ENCODE data around the gene GLP1R. TPM values are rescaled to one million over a fixed set of nuclear protein-coding genes. Genes with fewer than 3 reads are reported as not detected.

The GLP1R gene
- polyA plus RNA-seq, 2 of the 4 experiments (the other 2 are of a cell fraction) = not detected

DNA sequence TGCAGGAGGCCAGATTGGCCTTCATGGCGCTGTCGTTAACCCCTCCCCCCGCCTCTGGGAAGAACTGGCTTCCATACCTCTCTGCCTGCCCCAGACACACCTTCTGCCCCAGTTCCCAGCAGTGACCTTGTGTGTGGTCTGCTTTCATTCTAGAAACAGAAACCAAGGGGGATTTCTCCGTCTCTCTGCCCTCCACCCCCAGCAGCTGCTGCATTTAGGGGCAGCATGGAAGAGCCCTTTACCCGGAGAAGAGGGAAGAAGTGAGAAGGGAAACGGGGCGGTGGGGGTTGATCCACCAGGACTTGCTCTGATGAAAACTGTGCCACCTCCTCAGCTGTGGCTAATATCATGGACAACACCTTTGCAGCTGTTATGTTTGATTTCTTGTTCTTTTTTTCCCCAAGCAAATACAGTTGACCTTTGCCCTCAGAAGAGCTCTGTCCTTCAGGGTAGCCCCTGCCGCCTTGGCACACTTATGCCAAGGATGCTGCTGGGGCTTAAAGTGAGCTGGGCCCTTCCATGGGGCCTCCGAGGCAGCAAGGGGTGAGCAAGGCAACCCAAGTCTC, 6.1 kb downstream of the GLP1R start:
- no peak overlapping the region for H3K4me2 ChIP-seq
- TF ChIP-seq FOSL2 (IDR thresholded peaks at IDR 0.05) = no peak
- no peak for TF ChIP-seq FOSL2 (CRISPR knock-in tag; IDR thresholded peaks at IDR 0.05)
- TF ChIP-seq HDAC2 (IDR thresholded peaks at IDR 0.05) = no peak
- TF ChIP-seq, protein P1, sequence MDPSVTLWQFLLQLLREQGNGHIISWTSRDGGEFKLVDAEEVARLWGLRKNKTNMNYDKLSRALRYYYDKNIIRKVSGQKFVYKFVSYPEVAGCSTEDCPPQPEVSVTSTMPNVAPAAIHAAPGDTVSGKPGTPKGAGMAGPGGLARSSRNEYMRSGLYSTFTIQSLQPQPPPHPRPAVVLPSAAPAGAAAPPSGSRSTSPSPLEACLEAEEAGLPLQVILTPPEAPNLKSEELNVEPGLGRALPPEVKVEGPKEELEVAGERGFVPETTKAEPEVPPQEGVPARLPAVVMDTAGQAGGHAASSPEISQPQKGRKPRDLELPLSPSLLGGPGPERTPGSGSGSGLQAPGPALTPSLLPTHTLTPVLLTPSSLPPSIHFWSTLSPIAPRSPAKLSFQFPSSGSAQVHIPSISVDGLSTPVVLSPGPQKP (IDR thresholded peaks at IDR 0.05; ENCODE audit: low read depth, low read length) = no peak
- no peak for TF ChIP-seq ZNF302 (CRISPR knock-in tag; IDR thresholded peaks at IDR 0.05)
- TF ChIP-seq ZC3H11A (IDR thresholded peaks at IDR 0.05) = no peak
- TF ChIP-seq, protein P2, sequence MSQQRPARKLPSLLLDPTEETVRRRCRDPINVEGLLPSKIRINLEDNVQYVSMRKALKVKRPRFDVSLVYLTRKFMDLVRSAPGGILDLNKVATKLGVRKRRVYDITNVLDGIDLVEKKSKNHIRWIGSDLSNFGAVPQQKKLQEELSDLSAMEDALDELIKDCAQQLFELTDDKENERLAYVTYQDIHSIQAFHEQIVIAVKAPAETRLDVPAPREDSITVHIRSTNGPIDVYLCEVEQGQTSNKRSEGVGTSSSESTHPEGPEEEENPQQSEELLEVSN (IDR thresholded peaks at IDR 0.05; ENCODE audit: borderline replicate concordance, low read depth) = no peak
- no peak for TF ChIP-seq FOSB (CRISPR knock-in tag; IDR thresholded peaks at IDR 0.05)
- TF ChIP-seq HOXB13 (CRISPR knock-in tag; IDR thresholded peaks at IDR 0.05; ENCODE audit: low read depth) = no peak
- TF ChIP-seq HEYL (CRISPR knock-in tag; IDR thresholded peaks at IDR 0.05) = no peak
- no peak for TF ChIP-seq MYC (IDR thresholded peaks at IDR 0.05; ENCODE audit: borderline replicate concordance, low read length)
- no peak for TF ChIP-seq POLR2AphosphoS2 (conservative IDR thresholded peaks at IDR 0.05; ENCODE audit: low read length)
- no peak for TF ChIP-seq RARB (CRISPR knock-in tag; IDR thresholded peaks at IDR 0.05)
- no peak for TF ChIP-seq ZSCAN20 (CRISPR knock-in tag; IDR thresholded peaks at IDR 0.05)
- no peak for TF ChIP-seq NFE2L2 (conservative IDR thresholded peaks at IDR 0.05; ENCODE audit: low read length)
- TF ChIP-seq MAFK (IDR thresholded peaks at IDR 0.05; ENCODE audit: partially characterized antibody) = no peak
- ATAC-seq (no peak), FAIRE-seq (no peak), DNase-seq (ENCODE audit: low read depth in 1 of 2, low spot score in 1 of 2) (no peak)
- CTCF ChIA-PET = interaction anchor here (0.6 kb wide), 1 partner anchor 39 kb away, joined by 3 read pairs; no protein-coding TSS in a partner anchor
- no peak overlapping the region for H3K4me3 ChIP-seq
- H3K27ac ChIP-seq = no peak overlapping the region
- H3K4me1 ChIP-seq = no peaks in the 10 kb centered on the region
- 47% methylated on average over 5 of the region's 9 CpGs for WGBS (ENCODE audit: missing lambda C conversion rate)
- POLR2A ChIA-PET = no interaction called here
- no peaks in the 10 kb centered on the region for H3K9me3 ChIP-seq

DNA sequence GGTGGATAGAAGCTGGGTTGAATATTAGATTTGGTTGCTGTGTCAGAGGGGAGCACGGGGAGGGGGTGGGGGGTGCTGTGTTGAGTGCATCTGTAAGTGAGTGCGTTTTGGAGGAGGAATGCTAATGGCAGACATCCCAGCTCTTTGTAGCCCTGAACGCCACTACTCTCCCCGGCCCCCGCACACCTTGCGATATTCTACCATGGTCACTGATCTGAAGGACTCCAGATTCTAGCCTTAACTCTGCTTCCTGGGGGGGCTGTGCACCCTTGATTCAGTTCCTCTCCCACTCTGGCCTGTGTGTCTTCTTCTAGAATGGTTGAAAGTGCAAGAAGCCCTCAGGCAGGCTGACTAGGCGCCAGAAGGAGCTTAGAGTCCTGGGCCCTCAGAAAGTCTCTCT, 7.1 kb downstream of the GLP1R start:
- Histone ChIP-seq H3K4me1 (no peaks in the 10 kb centered on the region), H3K4me2 (no peak overlapping the region), H3K4me3 (no peak overlapping the region), H3K27ac (no peak overlapping the region), H3K9me3 (no peaks in the 10 kb centered on the region)
- ATAC-seq (no peak), FAIRE-seq (no peak), DNase-seq (ENCODE audit: low read depth in 1 of 2, low spot score in 1 of 2) (no peak)
- ChIA-PET CTCF (no interaction called here), POLR2A (no interaction called here)
- TF ChIP-seq NPAS2 (CRISPR knock-in tag; IDR thresholded peaks at IDR 0.05; ENCODE audit: borderline replicate concordance) = no peak
- no peak for TF ChIP-seq POLR2AphosphoS2 (conservative IDR thresholded peaks at IDR 0.05; ENCODE audit: low read length)
- TF ChIP-seq CBX2 (IDR thresholded peaks at IDR 0.05; ENCODE audit: borderline replicate concordance, low read depth) = no peak
- TF ChIP-seq BHLHE40 (IDR thresholded peaks at IDR 0.05; ENCODE audit: low read depth, low read length) = no peak
- no peak for TF ChIP-seq CHD4 (IDR thresholded peaks at IDR 0.05; ENCODE audit: borderline replicate concordance)
- no peak for TF ChIP-seq JUNB (IDR thresholded peaks at IDR 0.05)
- TF ChIP-seq, protein P3, sequence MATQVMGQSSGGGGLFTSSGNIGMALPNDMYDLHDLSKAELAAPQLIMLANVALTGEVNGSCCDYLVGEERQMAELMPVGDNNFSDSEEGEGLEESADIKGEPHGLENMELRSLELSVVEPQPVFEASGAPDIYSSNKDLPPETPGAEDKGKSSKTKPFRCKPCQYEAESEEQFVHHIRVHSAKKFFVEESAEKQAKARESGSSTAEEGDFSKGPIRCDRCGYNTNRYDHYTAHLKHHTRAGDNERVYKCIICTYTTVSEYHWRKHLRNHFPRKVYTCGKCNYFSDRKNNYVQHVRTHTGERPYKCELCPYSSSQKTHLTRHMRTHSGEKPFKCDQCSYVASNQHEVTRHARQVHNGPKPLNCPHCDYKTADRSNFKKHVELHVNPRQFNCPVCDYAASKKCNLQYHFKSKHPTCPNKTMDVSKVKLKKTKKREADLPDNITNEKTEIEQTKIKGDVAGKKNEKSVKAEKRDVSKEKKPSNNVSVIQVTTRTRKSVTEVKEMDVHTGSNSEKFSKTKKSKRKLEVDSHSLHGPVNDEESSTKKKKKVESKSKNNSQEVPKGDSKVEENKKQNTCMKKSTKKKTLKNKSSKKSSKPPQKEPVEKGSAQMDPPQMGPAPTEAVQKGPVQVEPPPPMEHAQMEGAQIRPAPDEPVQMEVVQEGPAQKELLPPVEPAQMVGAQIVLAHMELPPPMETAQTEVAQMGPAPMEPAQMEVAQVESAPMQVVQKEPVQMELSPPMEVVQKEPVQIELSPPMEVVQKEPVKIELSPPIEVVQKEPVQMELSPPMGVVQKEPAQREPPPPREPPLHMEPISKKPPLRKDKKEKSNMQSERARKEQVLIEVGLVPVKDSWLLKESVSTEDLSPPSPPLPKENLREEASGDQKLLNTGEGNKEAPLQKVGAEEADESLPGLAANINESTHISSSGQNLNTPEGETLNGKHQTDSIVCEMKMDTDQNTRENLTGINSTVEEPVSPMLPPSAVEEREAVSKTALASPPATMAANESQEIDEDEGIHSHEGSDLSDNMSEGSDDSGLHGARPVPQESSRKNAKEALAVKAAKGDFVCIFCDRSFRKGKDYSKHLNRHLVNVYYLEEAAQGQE (IDR thresholded peaks at IDR 0.05) = no peak
- TF ChIP-seq SREBF2 (IDR thresholded peaks at IDR 0.05) = no peak
- no peak for TF ChIP-seq HEYL (CRISPR knock-in tag; IDR thresholded peaks at IDR 0.05)
- no peak for TF ChIP-seq MYC (IDR thresholded peaks at IDR 0.05; ENCODE audit: borderline replicate concordance, low read length)
- no peak for TF ChIP-seq HOXB13 (CRISPR knock-in tag; IDR thresholded peaks at IDR 0.05; ENCODE audit: low read depth)
- no peak for TF ChIP-seq PHF8 (IDR thresholded peaks at IDR 0.05; ENCODE audit: borderline replicate concordance, low read depth)
- TF ChIP-seq, protein P4, sequence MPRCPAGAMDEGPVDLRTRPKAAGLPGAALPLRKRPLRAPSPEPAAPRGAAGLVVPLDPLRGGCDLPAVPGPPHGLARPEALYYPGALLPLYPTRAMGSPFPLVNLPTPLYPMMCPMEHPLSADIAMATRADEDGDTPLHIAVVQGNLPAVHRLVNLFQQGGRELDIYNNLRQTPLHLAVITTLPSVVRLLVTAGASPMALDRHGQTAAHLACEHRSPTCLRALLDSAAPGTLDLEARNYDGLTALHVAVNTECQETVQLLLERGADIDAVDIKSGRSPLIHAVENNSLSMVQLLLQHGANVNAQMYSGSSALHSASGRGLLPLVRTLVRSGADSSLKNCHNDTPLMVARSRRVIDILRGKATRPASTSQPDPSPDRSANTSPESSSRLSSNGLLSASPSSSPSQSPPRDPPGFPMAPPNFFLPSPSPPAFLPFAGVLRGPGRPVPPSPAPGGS (IDR thresholded peaks at IDR 0.05) = no peak
- no peak for TF ChIP-seq RNF2 (IDR thresholded peaks at IDR 0.05; ENCODE audit: borderline replicate concordance, low read depth)
- TF ChIP-seq, protein P5, sequence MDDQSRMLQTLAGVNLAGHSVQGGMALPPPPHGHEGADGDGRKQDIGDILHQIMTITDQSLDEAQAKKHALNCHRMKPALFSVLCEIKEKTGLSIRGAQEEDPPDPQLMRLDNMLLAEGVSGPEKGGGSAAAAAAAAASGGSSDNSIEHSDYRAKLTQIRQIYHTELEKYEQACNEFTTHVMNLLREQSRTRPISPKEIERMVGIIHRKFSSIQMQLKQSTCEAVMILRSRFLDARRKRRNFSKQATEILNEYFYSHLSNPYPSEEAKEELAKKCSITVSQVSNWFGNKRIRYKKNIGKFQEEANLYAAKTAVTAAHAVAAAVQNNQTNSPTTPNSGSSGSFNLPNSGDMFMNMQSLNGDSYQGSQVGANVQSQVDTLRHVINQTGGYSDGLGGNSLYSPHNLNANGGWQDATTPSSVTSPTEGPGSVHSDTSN (IDR thresholded peaks at IDR 0.05) = no peak
- TF ChIP-seq, protein P6, sequence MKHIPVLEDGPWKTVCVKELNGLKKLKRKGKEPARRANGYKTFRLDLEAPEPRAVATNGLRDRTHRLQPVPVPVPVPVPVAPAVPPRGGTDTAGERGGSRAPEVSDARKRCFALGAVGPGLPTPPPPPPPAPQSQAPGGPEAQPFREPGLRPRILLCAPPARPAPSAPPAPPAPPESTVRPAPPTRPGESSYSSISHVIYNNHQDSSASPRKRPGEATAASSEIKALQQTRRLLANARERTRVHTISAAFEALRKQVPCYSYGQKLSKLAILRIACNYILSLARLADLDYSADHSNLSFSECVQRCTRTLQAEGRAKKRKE (CRISPR knock-in tag; IDR thresholded peaks at IDR 0.05; ENCODE audit: low read depth) = no peak
- 51% methylated on average over 7 of the region's 7 CpGs for WGBS (ENCODE audit: missing lambda C conversion rate)

Measured in A549 (cell line).